Prostate gland (tissue), 2 donors: Measurements from ENCODE around the gene TMEM132D.

Source experiments
- POLR2A ChIP-seq: fragments of 450-650 bp; IDR thresholded peaks from one replicate; pipeline ENCODE4 v1.6.1; 2016; ENCODE audit warnings: antibody characterized with exemption, mild to moderate bottlenecking
- POLR2AphosphoS5 ChIP-seq: sonication (generic); formaldehyde crosslinking; IDR thresholded peaks from one replicate; pipeline ENCODE4 v1.6.1; 2017; ENCODE audit warnings: antibody characterized with exemption
- TF ChIP-seq, protein P1 (sequence below), 4 experiments: fragments of 200-600 bp in 2 of 4; fragments of 450-650 bp in 2 of 4; sonication (generic) in 2 of 4; IDR thresholded peaks; 1 replicate in 3 of 4; 2 replicates in 1 of 4; pipeline ENCODE4 v1.5.1; 2016 to 2019; ENCODE audit warnings: antibody characterized with exemption in 4 of 4, mild to moderate bottlenecking in 2 of 4, moderate library complexity in 2 of 4

DNA sequence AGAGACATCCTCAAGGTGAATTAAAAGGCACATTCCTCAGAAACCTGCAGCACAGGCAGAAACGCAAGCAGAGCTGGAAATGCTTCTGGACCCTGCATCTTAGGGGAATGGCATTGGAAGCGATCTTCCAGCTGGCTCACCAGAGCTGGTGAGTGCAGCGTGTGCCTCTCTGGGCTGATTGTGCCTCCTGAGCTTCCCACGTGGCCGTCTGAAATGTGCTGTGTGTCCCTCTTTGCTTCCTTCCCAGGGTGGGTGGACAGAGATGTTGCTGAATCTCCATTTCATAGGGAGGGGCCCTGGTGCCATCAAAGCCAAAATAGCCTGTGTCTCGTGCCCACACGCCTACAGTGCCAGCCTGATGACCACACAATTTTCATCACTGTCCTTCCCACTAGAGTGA, 34.3 kb upstream of the TMEM132D start:
- TF ChIP-seq POLR2AphosphoS5 (no peak), POLR2A (no peak)
- TF ChIP-seq, protein P1, sequence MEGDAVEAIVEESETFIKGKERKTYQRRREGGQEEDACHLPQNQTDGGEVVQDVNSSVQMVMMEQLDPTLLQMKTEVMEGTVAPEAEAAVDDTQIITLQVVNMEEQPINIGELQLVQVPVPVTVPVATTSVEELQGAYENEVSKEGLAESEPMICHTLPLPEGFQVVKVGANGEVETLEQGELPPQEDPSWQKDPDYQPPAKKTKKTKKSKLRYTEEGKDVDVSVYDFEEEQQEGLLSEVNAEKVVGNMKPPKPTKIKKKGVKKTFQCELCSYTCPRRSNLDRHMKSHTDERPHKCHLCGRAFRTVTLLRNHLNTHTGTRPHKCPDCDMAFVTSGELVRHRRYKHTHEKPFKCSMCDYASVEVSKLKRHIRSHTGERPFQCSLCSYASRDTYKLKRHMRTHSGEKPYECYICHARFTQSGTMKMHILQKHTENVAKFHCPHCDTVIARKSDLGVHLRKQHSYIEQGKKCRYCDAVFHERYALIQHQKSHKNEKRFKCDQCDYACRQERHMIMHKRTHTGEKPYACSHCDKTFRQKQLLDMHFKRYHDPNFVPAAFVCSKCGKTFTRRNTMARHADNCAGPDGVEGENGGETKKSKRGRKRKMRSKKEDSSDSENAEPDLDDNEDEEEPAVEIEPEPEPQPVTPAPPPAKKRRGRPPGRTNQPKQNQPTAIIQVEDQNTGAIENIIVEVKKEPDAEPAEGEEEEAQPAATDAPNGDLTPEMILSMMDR (IDR thresholded peaks at IDR 0.05) = no peak
